ENCODE measurements around the gene COPG1.
"Not testable (repeated sequence)": the region's sequence is repeated elsewhere in the genome, so short reads cannot be mapped to it uniquely, and the experiment has no call there.

Gene COPG1

GRCh38 chr3:129245641-129246306 is 3.6 kb upstream of the COPG1 start:
- peak; percentile 36 for DNase-seq

- no peak for DNase-seq
These were observed 2.8 kb upstream of the COPG1 start for GRCh38 chr3:129246636-129247035.

GRCh38 chr3:129248286-129248979 is 973 bp upstream of the COPG1 start:
- DNase-seq = no peak

- no peak for DNase-seq
These were observed 3.3 kb downstream of the COPG1 start for GRCh38 chr3:129252748-129253147.

- DNase-seq = no peak
These were observed 5.3 kb downstream of the COPG1 start for GRCh38 chr3:129254536-129255230.

- DNase-seq = no peak
These were observed 6.9 kb downstream of the COPG1 start for GRCh38 chr3:129256270-129256669.

GRCh38 chr3:129257609-129258008 is 8.2 kb downstream of the COPG1 start:
- no peak for DNase-seq

GRCh38 chr3:129259612-129260477 is 10.4 kb downstream of the COPG1 start:
- no peak for DNase-seq

GRCh38 chr3:129260606-129261005 is 11.2 kb downstream of the COPG1 start:
- no peak for DNase-seq

GRCh38 chr3:129261894-129262293 is 12.5 kb downstream of the COPG1 start:
- DNase-seq = no peak

GRCh38 chr3:129263161-129263910 is 13.9 kb downstream of the COPG1 start:
- DNase-seq = no peak

GRCh38 chr3:129264994-129265393 is 15.6 kb downstream of the COPG1 start:
- not testable (repeated sequence) for DNase-seq

- DNase-seq = no peak
These were observed 17.2 kb downstream of the COPG1 start for GRCh38 chr3:129266651-129267050.

- DNase-seq = no peak
These were observed 19.0 kb downstream of the COPG1 start for GRCh38 chr3:129268396-129268795.

- DNase-seq = no peak
These were observed 22.3 kb downstream of the COPG1 start for GRCh38 chr3:129271674-129272073.

- no peak for DNase-seq
These were observed 27.0 kb downstream of the COPG1 start for GRCh38 chr3:129276385-129276784.

GRCh38 chr3:129277829-129278271 is 28.4 kb downstream of the COPG1 start:
- DNase-seq = no peak

GRCh38 chr3:129278439-129278965 is 29.1 kb downstream of the COPG1 start, which contains the start of gene HMCES:
Gene HMCES, plus strand, starts transcription at chr3:129278870. Its CDS starts 863 bp downstream, at chr3:129279733.
- peak; percentile 97 for DNase-seq

- DNase-seq = peak; percentile 34
These were observed 29.8 kb downstream of the COPG1 start for GRCh38 chr3:129278966-129279906.

- no peak for DNase-seq
These were observed 30.8 kb downstream of the COPG1 start for GRCh38 chr3:129280183-129280582.

Data from T-helper 9 cell (primary cell).